GM12801 (cell line): ENCODE results near the gene INTS14.

Experiments
- TF ChIP-seq, protein P1 (sequence below): IDR thresholded peaks from one replicate; pipeline ENCODE4 v1.5.1; 2011; ENCODE audit warnings: control low read depth; ENCODE audit not compliant: insufficient read length; ENCODE audit errors: extremely low read depth

The INTS14 gene

DNA sequence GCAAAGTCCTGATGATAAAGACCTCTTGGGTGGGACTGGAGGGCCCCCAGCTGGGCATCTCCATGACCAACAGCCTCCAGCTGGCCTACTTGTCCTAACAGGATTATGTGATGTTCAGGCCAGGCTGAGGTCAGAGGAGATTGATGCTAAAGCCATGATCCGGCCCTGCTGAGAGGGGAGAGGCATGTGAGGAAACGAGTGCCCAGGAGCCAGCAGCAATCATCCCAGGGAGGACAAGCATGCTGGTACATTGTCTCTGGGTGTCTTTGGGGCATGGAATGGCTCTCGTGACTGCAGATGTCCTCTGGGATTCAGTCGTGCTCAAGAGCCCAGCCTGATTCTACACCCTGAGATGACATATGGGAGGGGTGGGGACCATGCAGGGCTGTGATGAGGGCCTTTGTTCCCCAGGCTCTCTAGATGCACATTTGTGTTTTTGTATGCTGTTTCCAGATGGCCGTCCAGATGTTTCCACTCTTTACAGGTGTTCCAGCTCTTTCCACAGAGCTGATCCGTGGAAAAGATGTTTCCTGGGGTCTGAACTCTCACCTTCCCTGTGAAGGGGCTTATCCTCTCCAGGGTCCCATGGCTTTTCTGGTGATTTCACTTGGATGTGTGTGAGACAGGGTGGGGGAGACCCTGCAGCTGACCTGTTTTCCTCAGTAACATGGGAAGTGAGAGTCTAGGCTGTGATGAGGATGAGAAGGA lies 31.0 kb upstream of the INTS14 start:
- TF ChIP-seq, protein P1, sequence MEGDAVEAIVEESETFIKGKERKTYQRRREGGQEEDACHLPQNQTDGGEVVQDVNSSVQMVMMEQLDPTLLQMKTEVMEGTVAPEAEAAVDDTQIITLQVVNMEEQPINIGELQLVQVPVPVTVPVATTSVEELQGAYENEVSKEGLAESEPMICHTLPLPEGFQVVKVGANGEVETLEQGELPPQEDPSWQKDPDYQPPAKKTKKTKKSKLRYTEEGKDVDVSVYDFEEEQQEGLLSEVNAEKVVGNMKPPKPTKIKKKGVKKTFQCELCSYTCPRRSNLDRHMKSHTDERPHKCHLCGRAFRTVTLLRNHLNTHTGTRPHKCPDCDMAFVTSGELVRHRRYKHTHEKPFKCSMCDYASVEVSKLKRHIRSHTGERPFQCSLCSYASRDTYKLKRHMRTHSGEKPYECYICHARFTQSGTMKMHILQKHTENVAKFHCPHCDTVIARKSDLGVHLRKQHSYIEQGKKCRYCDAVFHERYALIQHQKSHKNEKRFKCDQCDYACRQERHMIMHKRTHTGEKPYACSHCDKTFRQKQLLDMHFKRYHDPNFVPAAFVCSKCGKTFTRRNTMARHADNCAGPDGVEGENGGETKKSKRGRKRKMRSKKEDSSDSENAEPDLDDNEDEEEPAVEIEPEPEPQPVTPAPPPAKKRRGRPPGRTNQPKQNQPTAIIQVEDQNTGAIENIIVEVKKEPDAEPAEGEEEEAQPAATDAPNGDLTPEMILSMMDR, result no peak

GRCh38 chr15:65639509-65639908 lies 28.6 kb upstream of the INTS14 start:
- TF ChIP-seq, protein P1, result no peak

- TF ChIP-seq, protein P1, result no peak
Measured at GRCh38 chr15:65638681-65639089, 27.8 kb upstream of the INTS14 start.

DNA sequence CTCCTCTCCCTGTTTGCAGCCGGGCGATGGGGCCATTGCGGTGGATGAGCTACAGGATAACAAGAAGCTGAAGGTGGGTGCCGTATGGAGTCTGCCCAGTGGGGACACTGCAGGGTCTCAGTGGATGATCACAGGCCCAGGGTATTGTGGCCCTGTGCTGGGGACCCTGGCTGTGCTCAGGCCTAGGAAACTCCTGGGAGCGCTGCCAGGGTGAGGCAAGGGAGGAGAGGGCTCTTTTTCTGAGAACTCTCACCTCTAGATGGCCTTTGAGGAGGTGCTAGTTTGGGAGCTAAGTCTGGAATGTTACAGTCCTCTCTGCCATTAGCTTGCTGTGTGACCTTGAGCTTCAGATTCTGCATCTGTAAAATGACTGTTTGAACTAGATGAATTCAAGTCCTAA lies 27.2 kb upstream of the INTS14 start:
- TF ChIP-seq, protein P1, result no peak

GRCh38 chr15:65634356-65634755 lies 23.4 kb upstream of the INTS14 start:
- TF ChIP-seq, protein P1, result no peak

DNA sequence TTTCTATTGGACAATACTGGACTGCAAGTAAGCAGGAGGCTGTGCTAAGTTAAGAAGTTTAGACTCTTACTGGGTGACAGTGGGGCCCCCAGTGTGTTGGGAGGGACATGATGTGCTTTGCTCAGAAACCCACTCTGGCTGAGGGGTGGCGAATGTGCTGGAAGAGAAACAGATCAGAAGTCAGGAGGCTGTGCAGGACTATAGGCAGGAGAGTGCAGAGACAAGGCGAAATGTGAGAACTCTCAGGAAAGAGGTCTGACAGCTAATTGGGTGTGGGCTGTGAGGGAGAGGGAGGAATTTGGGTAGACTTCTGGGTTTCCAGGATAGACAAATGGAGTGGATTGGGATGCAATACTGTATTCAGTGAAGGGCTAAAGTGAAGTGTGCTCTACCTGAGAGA lies 22.8 kb upstream of the INTS14 start:
- TF ChIP-seq, protein P1, result no peak

DNA sequence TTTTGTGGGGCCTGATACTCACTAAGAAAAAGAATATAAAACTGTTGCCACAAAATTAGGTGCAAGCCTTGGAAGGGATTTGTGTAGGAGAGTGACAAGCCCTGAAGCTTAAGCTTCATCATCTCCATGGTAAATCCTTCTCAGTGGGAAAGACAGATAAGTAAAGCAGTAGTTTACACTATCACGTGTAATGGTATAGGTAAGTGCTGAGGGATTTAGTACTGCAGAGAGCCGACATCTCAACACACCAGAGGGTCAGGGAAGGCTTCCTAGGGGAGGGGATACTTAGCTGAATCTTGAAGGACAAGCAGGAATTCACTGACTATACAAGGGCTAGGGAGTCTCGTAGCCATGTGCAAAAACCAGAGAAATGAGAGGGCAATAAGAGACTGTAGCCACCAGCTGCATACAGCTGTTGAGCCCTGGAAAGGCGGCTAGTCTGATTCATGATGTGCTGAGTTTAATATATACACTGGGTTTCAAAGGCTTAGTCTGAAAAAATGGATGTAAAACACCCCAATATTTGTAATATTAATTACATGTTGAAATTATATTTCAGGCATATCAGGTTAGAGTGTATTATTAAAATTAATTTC lies 21.9 kb upstream of the INTS14 start:
- TF ChIP-seq, protein P1, result no peak
